ENCODE measurements around the gene PUS1.

GRCh38 chr12:131927110-131928079, 1.7 kb upstream of the PUS1 start:
- TF ChIP-seq CTCF (IDR thresholded peaks at IDR 0.05; ENCODE audit: insufficient read depth, low read depth, low read length), result no peak
- TF ChIP-seq EZH2 (IDR thresholded peaks at IDR 0.05; ENCODE audit: insufficient read depth, low read length), result no peak

Measured in astrocyte (in vitro differentiated cells and primary cell).